Measurements from ENCODE around the gene PLK3. TPM values are rescaled to one million over a fixed set of nuclear protein-coding genes. Genes with fewer than 3 reads are reported as not detected.

PLK3 gene
- total and polyA plus RNA-seq, 9 of the 15 experiments (the other 6 are each of a cell fraction or from before 2014, with no cell fraction given) = 0.52 to 22.7 (median 11.0) TPM

GRCh38 chr1:44808063-44808937 is 8.1 kb downstream of the PLK3 start, which contains the start of gene BTBD19 (continued):
- TF ChIP-seq ERF (CRISPR knock-in tag; IDR thresholded peaks at IDR 0.05) = peak; percentile 61; the same call in 1 of the 2 replicates
- no peak for TF ChIP-seq MED1 (CRISPR knock-in tag; IDR thresholded peaks at IDR 0.05; ENCODE audit: borderline replicate concordance)
- no peak for TF ChIP-seq ZNF707 (CRISPR knock-in tag; conservative IDR thresholded peaks at IDR 0.05)
- TF ChIP-seq ZNF24 (IDR thresholded peaks at IDR 0.05) = no peak
- no peak for TF ChIP-seq POLR2A (conservative IDR thresholded peaks at IDR 0.05)
- TF ChIP-seq ZNF324 (CRISPR knock-in tag; IDR thresholded peaks at IDR 0.05) = peak; percentile 57
- TF ChIP-seq HLTF (IDR thresholded peaks at IDR 0.05) = 0 out of 2 replicates have a peak, but pooled peaks have one; percentile 77
- TF ChIP-seq CREB5 (CRISPR knock-in tag; IDR thresholded peaks at IDR 0.05) = peak; percentile 57; the same call in 1 of the 2 replicates
- no peak; the same call in 1 of the 2 replicates for TF ChIP-seq ZNF253 (CRISPR knock-in tag; conservative IDR thresholded peaks at IDR 0.05)
- peak; percentile 45 for TF ChIP-seq CHD4 (IDR thresholded peaks at IDR 0.05; ENCODE audit: insufficient read depth, insufficient replicate concordance, low read depth, low read length, poor library complexity, severe bottlenecking)
- TF ChIP-seq, protein P1, sequence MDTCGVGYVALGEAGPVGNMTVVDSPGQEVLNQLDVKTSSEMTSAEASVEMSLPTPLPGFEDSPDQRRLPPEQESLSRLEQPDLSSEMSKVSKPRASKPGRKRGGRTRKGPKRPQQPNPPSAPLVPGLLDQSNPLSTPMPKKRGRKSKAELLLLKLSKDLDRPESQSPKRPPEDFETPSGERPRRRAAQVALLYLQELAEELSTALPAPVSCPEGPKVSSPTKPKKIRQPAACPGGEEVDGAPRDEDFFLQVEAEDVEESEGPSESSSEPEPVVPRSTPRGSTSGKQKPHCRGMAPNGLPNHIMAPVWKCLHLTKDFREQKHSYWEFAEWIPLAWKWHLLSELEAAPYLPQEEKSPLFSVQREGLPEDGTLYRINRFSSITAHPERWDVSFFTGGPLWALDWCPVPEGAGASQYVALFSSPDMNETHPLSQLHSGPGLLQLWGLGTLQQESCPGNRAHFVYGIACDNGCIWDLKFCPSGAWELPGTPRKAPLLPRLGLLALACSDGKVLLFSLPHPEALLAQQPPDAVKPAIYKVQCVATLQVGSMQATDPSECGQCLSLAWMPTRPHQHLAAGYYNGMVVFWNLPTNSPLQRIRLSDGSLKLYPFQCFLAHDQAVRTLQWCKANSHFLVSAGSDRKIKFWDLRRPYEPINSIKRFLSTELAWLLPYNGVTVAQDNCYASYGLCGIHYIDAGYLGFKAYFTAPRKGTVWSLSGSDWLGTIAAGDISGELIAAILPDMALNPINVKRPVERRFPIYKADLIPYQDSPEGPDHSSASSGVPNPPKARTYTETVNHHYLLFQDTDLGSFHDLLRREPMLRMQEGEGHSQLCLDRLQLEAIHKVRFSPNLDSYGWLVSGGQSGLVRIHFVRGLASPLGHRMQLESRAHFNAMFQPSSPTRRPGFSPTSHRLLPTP (IDR thresholded peaks at IDR 0.05; ENCODE audit: borderline replicate concordance, extremely low read depth, insufficient read length) = no peak
- TF ChIP-seq, protein P2, sequence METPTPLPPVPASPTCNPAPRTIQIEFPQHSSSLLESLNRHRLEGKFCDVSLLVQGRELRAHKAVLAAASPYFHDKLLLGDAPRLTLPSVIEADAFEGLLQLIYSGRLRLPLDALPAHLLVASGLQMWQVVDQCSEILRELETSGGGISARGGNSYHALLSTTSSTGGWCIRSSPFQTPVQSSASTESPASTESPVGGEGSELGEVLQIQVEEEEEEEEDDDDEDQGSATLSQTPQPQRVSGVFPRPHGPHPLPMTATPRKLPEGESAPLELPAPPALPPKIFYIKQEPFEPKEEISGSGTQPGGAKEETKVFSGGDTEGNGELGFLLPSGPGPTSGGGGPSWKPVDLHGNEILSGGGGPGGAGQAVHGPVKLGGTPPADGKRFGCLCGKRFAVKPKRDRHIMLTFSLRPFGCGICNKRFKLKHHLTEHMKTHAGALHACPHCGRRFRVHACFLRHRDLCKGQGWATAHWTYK (CRISPR knock-in tag; IDR thresholded peaks at IDR 0.05) = no peak; the same call in 1 of the 2 replicates
- no peak for TF ChIP-seq GTF2F1 (IDR thresholded peaks at IDR 0.05; ENCODE audit: low read depth, low read length)
- TF ChIP-seq, protein P3, sequence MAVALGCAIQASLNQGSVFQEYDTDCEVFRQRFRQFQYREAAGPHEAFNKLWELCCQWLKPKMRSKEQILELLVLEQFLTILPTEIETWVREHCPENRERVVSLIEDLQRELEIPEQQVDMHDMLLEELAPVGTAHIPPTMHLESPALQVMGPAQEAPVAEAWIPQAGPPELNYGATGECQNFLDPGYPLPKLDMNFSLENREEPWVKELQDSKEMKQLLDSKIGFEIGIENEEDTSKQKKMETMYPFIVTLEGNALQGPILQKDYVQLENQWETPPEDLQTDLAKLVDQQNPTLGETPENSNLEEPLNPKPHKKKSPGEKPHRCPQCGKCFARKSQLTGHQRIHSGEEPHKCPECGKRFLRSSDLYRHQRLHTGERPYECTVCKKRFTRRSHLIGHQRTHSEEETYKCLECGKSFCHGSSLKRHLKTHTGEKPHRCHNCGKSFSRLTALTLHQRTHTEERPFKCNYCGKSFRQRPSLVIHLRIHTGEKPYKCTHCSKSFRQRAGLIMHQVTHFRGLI (CRISPR knock-in tag; IDR thresholded peaks at IDR 0.05) = 0 out of 2 replicates have a peak, but pooled peaks have one; percentile 51
- TF ChIP-seq BRD4 (IDR thresholded peaks at IDR 0.05) = no peak; the same call in 1 of the 2 replicates
- no peak for TF ChIP-seq BRCA1 (IDR thresholded peaks at IDR 0.05)
- no peak for TF ChIP-seq BRCA1 (CRISPR knock-in tag; IDR thresholded peaks at IDR 0.05)
- no peak for TF ChIP-seq NCOA6 (IDR thresholded peaks at IDR 0.05)
- TF ChIP-seq, protein P4, sequence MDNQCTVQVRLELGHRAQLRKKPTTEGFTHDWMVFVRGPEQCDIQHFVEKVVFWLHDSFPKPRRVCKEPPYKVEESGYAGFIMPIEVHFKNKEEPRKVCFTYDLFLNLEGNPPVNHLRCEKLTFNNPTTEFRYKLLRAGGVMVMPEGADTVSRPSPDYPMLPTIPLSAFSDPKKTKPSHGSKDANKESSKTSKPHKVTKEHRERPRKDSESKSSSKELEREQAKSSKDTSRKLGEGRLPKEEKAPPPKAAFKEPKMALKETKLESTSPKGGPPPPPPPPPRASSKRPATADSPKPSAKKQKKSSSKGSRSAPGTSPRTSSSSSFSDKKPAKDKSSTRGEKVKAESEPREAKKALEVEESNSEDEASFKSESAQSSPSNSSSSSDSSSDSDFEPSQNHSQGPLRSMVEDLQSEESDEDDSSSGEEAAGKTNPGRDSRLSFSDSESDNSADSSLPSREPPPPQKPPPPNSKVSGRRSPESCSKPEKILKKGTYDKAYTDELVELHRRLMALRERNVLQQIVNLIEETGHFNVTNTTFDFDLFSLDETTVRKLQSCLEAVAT (IDR thresholded peaks at IDR 0.05) = peak in 1 of 2 experiments; percentile 71; a peak in 2 of 4 replicates
- no peak for TF ChIP-seq ZFP30 (CRISPR knock-in tag; IDR thresholded peaks at IDR 0.05; ENCODE audit: borderline replicate concordance)
